ENCODE data around the gene PLOD2. TPM values are rescaled to one million over a fixed set of nuclear protein-coding genes. Genes with fewer than 3 reads are reported as not detected.

The PLOD2 gene
- total RNA-seq, 1 donor from 2014 or later: not detected

GRCh38 chr3:146166826-146167225 lies 5.8 kb upstream of the PLOD2 start:
- H3K9me3 Mint-ChIP-seq: no peaks in the 10 kb centered on the region
- ChIA-PET CTCF (interaction anchor here (1.3 kb wide), 1 partner anchor 23 kb away, joined by 3 read pairs; no protein-coding TSS in a partner anchor), POLR2A (no interaction called here)
- H3K36me3 Mint-ChIP-seq (ENCODE audit: low read depth): no peaks in the 10 kb centered on the region
- intact Hi-C loops (cut with micrococcal nuclease): no loop called here
- H3K27me3 Mint-ChIP-seq: peaks cover 16% of the 10 kb centered on the region
- ATAC-seq (ENCODE audit: low read depth): no peak
- no peak overlapping the region for H3K4me3 Mint-ChIP-seq
- DNase-seq: no peak
- no peak for TF ChIP-seq CTCF (IDR thresholded peaks at IDR 0.05)
- no peak overlapping the region for H3K27ac Mint-ChIP-seq
- peaks cover under 1% of the 10 kb centered on the region for H3K4me1 Mint-ChIP-seq

- intact Hi-C loops (cut with micrococcal nuclease): no loop called here
- DNase-seq: no peak
- TF ChIP-seq CTCF (IDR thresholded peaks at IDR 0.05): no peak
- ATAC-seq (ENCODE audit: low read depth): no peak
- Mint-ChIP-seq H3K4me1 (peaks cover 5% of the 10 kb centered on the region), H3K36me3 (ENCODE audit: low read depth) (no peaks in the 10 kb centered on the region), H3K4me3 (no peak overlapping the region), H3K9me3 (no peaks in the 10 kb centered on the region), H3K27ac (no peak overlapping the region), H3K27me3 (peaks cover 20% of the 10 kb centered on the region)
- POLR2A ChIA-PET: no interaction called here
- CTCF ChIA-PET: no interaction called here
Measured at GRCh38 chr3:146166415-146166821, 5.4 kb upstream of the PLOD2 start.

DNA sequence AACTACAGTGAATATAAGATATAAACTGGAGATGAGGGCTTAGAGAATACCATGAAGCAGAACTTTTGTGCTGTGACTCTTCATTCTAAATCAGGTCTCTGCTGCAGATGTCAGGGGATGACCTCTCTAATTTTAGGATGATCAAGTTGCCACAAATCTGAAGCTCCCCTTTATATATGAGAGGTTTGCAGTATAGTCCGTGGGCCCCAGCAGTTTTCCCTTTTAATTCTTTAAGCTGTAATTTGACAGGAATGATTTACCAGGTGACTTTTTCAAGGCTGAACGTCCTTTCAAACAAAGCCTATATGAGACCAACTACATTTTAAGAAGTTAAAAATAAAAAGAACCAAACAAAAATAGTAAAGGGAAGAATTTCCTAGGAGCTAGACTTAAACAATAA lies 4.9 kb upstream of the PLOD2 start:
- no peak for TF ChIP-seq CTCF (IDR thresholded peaks at IDR 0.05)
- Mint-ChIP-seq H3K4me1 (peaks cover 7% of the 10 kb centered on the region), H3K36me3 (ENCODE audit: low read depth) (no peaks in the 10 kb centered on the region), H3K9me3 (no peaks in the 10 kb centered on the region), H3K27me3 (peaks cover 20% of the 10 kb centered on the region), H3K27ac (no peak overlapping the region), H3K4me3 (no peak overlapping the region)
- CTCF ChIA-PET: interaction anchor here (0.8 kb wide), 1 partner anchor 9 kb away, joined by 3 read pairs; no protein-coding TSS in a partner anchor
- POLR2A ChIA-PET: no interaction called here
- DNase-seq (no peak), ATAC-seq (ENCODE audit: low read depth) (no peak)
- intact Hi-C loops (cut with micrococcal nuclease): no loop called here

GRCh38 chr3:146164971-146165769 lies 4.2 kb upstream of the PLOD2 start:
- H3K36me3 Mint-ChIP-seq (ENCODE audit: low read depth): no peaks in the 10 kb centered on the region
- no peak overlapping the region for H3K27ac Mint-ChIP-seq
- no peaks in the 10 kb centered on the region for H3K9me3 Mint-ChIP-seq
- TF ChIP-seq CTCF (IDR thresholded peaks at IDR 0.05): no peak
- peaks cover 23% of the 10 kb centered on the region for H3K27me3 Mint-ChIP-seq
- intact Hi-C loops (cut with micrococcal nuclease): no loop called here
- peaks cover 11% of the 10 kb centered on the region for H3K4me1 Mint-ChIP-seq
- no peak overlapping the region for H3K4me3 Mint-ChIP-seq
- CTCF ChIA-PET: interaction anchor here (0.8 kb wide), 1 partner anchor 9 kb away, joined by 3 read pairs; no protein-coding TSS in a partner anchor
- ATAC-seq (ENCODE audit: low read depth) (no peak), DNase-seq (no peak)
- POLR2A ChIA-PET: no interaction called here

- Mint-ChIP-seq H3K9me3 (no peaks in the 10 kb centered on the region), H3K36me3 (ENCODE audit: low read depth) (no peaks in the 10 kb centered on the region), H3K4me1 (peaks cover 15% of the 10 kb centered on the region), H3K27ac (no peak overlapping the region), H3K4me3 (no peak overlapping the region), H3K27me3 (peaks cover 27% of the 10 kb centered on the region)
- intact Hi-C loops (cut with micrococcal nuclease): no loop called here
- TF ChIP-seq CTCF (IDR thresholded peaks at IDR 0.05): no peak
- DNase-seq (no peak), ATAC-seq (ENCODE audit: low read depth) (no peak)
- CTCF ChIA-PET: no interaction called here
- POLR2A ChIA-PET: no interaction called here
Measured at GRCh38 chr3:146164506-146164905, 3.5 kb upstream of the PLOD2 start.

Measured in activated B cell treated with CpG ODN at 0.5 μM for 24 hours (primary cell).